GM19372 (cell line): ENCODE data around the gene TUBB4B.
"Not testable (repeated sequence)": the region's sequence is repeated elsewhere in the genome, so short reads cannot be mapped to it uniquely, and the experiment has no call there.

Experiments
- ATAC-seq: cut with Tn5 transposase; IDR thresholded peaks from one replicate; pipeline ENCODE4 v1.9.1; 2021; ENCODE audit warnings: mild to moderate bottlenecking, low read depth, moderate library complexity; ENCODE audit not compliant: unreplicated experiment

The TUBB4B gene

DNA sequence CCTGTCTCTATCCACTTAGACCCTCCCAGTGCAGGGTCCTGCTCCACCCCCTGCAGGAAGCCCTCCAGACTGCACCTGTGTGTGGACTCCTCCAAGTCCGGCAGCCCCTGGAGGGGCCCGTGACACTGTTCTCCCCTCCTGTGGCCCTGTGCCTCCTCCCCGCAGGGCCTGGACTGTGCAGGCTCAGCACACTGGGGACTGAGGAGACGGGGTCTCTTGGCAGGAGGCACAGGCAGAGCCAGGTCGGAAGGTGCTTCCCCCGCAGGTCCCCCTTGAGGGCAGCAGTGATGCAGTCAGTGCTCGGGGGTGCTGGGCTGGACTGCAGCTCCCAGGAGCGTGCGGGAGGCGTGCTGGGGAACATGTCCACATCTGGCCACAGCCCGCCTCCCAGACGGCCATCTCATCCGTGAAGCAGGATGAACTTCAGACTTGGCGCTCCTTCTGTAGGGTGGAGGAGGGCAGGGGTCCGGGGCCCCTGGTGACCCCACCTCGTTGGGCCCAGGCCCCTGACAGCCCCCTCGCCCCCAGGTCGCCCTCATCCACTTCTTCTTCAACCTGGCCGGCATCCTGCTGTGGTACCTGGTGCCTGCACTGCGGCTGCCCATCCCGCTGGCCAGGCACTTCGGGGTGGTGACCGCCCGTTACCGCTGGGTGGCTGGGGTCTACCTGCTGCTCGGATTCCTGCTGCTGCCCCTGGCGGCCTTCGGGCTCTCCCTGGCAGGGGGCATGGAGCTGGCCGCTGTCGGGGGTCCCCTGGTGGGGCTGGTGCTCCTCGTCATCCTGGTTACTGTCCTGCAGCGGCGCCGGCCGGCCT, 5.5 kb upstream of the TUBB4B start:
- ATAC-seq = no peak

DNA sequence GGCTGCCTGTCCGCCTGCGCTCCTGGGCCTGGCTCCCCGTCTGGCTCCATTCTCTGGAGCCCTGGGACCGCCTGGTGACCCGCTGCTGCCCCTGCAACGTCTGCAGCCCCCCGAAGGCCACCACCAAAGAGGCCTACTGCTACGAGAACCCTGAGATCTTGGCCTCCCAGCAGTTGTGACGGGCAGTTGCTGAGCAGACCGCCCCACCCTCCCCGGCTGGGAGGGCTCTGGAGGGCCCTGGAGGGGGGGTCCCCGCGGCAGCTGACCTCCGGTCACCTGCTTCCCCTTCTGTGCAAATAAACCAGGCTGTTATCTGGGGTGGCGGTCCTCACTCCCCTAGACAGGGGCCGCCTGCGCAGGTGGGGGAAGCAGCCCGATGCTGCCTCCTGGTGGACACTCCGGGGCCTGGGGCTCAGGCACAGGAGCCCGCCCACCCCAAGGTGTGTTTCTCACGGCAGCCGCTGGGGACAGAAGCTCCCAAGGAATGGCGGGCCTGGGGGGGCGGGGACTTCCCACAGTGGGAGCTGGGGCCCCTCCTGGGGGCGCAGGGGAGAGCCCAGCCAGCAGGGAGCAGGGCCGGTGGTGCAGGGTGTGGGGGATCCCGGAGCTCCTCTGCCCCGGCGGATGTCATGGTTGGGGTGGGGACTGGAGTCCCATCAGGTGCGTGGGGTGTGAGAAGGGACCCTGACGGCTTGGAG, 4.7 kb upstream of the TUBB4B start:
- ATAC-seq = no peak

DNA sequence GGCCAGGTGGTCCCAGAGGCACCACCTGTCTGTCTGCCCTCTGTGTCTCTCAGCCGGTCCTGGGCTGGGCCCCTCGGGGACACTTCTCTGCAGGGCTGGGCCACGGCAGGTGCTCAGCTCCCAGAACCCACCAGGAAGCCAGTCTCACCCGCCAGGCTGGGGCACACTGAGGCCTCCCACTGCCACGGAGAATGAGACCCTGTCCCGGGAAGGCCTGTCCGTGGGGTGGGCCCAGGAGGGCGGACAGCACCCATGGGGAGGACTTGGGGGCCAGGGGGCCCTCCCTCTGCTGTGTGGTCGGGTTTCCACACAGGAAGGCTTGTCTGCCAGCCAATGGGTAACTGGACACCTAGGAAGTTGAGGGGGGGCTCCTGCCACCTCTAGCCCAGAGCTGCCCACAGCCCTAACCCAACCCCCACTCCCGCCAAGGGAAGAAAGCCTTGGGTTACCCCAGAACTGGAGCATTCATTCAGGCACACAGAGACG, 4.1 kb upstream of the TUBB4B start:
- no peak for ATAC-seq

DNA sequence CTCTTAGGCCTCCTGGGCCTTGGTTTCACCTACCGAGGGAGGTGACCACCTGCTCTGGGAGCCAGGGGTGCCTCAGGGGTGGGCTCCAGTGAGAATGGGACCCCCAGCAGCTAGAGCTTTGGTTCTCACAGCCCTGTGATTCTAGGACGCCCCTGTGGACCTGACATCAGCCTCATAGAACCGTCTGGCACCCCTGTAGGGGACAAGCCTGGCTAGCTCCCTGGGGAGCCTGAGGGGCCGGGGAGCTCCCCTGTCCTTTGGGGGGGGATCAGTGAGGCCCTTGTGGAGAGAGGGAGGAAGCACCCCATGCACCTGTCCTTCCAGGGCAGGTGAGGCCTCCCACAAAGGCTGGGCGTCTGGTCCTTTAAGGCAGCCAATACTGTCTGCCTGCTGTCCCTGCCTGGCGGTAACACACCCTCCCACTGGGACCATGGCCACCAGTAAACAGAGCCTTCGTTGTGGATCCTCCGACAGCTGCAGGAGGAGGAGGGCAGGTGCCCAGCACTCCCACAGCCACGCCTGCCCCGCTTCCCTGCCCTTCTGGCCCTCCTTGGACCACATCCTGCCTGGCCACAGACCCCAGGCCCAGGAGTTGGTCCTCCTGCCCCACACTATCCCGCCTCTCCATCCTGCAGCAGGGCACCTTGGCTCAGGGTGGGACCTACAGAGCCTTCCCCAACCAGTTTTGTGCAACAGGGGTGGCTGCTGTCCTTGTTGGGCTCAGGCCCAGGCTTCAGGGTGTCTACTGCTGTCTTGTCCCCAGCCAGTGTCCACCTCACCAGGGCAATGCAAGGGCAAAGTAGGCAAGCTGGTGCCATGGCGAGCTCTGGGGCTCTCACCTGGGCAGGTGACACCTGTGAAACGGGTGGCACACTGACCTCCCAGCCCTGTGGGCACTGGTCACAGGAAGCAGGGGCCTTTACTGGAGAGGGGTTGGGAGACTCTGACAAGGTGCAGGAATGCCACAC, 3.0 kb upstream of the TUBB4B start:
- no peak for ATAC-seq

DNA sequence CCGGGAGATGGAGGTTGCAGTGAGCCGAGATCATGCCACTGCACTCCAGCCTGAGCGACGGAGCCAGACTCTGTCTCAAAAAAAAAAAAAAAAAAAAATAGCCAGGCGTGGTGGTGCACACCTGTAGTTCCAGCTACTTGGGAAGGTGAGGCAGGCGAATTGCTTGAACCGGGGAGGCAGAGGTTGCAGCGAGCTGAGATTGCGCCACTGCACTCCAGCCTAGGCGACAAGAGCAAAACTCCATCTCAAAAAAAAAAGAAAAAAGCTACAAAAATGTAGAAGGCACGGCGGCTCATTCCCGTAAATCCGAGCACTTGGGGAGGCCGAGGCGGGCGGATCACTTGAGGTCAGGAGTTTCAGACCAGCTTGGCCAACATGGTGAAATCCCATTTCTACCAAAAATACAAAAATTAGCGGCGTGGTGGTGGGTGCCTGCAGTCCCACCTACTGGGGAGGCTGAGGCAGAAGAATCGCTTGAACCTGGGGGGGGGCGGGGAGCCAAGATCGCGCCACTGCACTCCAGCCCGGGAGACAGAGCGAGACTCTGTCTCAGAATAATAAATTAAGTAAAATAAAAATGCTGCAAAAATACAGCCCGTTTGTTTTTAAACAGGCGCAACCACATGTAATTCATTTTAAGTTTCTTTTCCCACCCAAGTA, 1.4 kb upstream of the TUBB4B start:
- ATAC-seq = not testable (repeated sequence)

DNA sequence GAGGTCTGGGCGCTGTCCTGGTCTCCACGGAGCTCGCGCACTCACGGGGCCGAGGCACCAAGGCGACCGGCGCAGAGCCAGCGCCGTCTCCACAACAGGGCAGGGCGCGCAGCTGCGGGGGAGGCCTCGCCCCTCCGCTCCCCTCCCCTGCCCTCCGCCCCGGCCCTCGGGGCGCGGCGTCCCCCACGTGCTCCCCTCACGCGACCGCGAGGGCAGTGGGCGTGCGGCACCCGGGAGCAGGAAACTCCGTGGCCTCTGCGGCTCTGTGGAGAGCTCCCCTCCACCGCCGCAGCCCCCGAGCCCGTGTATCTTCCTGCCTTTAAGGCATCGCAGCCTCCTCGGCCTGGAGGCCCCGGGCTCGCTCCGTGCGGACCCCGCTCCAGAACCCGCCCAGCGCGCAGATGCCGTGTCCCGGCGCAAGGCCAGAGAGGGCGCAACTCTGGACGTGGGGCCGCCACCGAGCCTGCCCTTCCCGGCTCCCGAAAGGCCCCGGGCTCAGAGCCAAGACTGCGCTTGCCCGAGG, 708 bp upstream of the TUBB4B start:
- ATAC-seq = peak; percentile 13

DNA sequence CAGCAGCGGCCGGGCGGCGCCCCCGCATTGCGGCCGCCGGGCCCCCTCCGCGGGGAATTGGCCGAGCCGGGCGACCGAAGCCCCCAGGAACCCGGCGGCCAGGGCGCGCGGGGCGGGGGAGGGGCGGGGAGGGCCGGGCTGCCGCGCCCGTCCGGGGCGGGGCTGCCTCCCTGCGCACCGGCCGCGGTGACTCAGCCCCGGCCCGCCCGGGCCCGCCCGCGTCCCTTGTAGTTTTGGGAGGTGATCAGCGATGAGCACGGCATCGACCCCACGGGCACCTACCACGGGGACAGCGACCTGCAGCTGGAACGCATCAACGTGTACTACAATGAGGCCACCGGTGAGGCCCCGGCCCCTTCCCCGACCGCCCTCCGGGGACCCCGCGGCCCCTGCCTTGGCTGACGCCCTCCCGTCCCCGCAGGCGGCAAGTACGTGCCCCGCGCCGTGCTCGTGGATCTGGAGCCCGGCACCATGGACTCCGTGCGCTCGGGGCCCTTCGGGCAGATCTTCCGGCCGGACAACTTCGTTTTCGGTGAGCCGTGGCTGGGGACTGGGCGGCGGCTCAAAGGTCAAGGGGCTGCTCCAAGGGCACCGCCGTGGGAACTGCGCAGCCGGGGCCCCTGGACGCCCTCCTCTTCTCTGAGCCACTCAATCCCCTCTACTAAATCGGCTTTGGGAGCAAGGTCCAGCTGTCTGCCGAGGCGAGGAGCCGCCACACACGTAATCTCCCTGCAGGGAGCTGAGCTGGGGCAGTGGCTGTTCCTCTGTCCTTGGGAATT, 592 bp downstream of the TUBB4B start:
- no peak for ATAC-seq

DNA sequence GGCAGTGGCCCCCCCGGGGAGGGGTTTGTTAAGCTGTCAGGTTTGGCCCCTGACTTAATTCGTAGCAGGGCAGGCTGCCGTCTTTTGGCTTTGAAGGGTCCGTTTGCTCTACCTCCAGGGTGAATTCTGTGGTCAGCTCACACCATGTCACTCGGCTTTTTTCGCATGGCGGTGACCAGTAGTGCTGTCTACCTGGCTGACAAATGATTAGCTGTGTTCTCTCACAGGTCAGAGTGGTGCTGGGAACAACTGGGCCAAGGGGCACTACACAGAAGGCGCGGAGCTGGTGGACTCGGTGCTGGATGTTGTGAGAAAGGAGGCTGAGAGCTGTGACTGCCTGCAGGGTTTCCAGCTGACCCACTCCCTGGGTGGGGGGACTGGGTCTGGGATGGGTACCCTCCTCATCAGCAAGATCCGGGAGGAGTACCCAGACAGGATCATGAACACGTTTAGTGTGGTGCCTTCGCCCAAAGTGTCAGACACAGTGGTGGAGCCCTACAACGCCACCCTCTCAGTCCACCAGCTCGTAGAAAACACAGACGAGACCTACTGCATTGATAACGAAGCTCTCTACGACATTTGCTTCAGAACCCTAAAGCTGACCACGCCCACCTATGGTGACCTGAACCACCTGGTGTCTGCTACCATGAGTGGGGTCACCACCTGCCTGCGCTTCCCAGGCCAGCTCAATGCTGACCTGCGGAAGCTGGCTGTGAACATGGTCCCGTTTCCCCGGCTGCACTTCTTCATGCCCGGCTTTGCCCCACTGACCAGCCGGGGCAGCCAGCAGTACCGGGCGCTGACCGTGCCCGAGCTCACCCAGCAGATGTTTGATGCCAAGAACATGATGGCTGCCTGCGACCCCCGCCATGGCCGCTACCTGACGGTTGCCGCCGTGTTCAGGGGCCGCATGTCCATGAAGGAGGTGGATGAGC, 1.4 kb downstream of the TUBB4B start:
- ATAC-seq = no peak

DNA sequence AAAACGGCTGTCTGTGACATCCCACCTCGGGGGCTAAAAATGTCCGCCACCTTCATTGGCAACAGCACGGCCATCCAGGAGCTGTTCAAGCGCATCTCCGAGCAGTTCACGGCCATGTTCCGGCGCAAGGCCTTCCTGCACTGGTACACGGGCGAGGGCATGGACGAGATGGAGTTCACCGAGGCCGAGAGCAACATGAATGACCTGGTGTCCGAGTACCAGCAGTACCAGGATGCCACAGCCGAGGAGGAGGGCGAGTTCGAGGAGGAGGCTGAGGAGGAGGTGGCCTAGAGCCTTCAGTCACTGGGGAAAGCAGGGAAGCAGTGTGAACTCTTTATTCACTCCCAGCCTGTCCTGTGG, 2.2 kb downstream of the TUBB4B start:
- ATAC-seq = not testable (repeated sequence)

DNA sequence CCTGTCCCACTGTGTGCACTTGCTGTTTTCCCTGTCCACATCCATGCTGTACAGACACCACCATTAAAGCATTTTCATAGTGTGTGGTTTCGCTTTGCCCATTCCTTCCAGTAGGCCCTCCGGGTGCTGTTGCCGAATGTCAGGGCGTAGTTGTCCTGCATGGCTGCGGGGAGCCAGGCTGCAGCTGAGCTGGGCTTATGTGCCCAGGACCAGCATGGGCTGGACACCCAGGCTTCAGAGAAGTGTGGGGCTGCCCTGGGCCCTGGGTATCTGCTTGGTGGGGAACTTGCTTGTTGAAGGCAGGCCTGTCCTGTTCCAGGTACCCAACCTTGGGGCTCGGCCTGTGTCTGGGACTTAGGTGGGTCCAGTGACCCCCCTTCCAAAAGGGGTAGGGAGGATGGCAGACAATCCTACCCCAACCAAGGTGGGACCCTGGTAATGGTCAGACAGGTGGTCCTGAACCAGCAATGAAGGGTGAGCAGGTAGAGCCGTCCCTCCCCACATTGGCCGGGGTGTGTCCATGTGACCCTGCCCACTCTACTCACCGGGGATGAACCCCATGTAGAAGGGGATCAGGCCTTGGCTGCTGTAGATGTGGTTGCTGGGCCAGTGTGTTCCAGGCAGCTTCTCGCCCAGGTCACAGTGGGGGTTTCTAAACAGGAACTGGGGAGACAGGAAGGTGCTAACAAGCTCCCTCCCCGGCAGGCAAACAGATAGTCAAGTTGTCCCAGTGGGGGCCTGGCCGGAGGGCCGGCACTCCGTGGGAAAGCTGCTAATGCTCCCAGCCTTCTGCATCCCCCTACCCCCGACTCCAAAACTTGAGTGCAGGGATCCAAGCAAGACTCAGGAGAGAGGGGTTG, 2.8 kb downstream of the TUBB4B start:
- no peak for ATAC-seq

DNA sequence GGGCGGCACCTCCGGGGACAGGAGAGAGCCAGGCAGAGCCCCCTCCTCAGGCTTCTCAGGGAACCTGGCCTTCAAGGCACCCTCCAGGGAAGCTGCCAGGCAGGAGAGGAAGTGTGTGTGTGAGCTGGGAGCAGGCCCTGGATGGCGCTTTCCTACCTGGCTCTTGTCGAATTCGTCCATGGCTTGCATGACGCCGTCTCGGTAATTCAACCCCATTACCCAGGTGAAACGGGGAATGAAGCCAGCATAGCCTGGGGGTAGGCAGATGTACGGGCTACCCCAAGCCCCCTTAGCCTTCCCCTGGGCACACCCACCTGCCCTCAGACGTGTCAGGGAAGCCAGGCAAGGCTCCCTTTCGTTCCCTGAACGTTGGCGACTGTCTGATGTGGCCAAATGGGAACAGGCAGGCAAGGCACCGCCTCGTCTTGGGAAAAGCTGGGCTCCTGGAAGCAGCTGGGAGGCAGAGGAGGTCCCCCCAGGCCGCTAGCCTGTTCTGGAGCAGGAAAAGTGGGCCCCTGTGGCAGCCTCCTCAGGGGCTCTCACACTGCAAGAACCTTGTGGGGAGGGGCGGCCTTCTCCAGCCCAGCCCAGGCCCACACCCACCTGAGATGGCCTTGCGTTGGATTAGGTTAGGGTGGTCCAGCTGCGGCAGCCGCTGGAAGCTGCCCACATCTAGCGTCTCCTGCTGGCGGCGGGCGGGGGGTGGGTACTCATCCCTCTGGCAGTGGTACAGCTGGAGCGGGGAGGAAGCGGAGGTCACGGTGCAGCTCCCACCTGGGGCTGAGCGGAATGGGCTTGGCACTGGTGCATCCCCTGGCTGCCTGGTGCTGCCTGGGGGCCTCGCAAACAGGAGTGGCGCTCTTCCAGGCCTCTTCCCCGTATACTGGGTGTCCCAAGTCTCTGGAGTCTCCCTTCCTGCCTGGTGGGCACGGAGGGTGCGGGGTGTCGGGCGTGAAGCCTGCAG, 3.7 kb downstream of the TUBB4B start:
- ATAC-seq = no peak

DNA sequence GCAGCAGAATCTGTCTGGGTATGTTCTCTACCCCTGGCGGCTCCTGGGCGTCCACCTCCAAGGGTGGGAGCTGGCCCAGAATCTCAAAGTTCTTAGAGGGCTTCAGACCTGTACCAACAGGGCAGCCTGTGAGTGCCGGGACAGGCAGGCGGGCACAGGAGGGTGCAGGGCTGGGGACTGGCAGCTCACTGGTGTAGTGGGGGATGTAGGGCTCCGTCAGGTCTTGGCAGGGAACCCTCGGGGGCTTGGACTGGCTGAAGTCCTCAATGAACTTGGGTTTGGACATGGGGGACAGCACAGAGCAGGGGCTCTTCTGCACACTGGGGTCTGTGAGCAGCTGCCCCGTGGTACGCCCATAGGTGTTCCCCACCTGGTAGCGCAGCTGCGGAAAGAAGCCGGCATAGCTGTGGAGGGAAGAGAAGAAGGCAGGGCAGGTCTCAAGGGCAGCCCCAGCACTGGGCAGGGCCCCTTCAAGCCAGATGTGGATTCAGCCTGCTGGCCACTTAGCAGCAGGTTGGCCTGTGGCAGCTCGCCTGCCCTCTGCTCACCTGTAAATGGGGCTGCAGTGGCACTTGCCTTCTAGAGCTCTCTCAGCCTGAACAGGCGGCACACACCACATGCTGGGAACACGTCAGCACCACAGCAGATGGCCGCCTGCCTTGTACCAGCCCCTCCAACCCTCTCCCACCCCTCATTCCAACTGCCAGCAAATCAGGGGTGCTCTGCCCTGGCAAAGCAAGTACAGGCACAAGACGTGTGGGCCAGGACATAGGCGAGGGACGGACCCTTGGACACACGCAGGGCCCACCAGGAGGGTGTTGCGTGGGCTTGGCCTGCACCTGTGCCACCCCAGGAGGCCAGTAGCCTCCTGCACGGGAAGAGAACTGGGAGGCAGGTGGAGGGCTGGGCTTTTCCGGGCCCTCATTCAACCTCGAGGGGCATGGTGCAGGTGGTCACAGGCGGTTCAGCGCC, 4.6 kb downstream of the TUBB4B start:
- no peak for ATAC-seq

DNA sequence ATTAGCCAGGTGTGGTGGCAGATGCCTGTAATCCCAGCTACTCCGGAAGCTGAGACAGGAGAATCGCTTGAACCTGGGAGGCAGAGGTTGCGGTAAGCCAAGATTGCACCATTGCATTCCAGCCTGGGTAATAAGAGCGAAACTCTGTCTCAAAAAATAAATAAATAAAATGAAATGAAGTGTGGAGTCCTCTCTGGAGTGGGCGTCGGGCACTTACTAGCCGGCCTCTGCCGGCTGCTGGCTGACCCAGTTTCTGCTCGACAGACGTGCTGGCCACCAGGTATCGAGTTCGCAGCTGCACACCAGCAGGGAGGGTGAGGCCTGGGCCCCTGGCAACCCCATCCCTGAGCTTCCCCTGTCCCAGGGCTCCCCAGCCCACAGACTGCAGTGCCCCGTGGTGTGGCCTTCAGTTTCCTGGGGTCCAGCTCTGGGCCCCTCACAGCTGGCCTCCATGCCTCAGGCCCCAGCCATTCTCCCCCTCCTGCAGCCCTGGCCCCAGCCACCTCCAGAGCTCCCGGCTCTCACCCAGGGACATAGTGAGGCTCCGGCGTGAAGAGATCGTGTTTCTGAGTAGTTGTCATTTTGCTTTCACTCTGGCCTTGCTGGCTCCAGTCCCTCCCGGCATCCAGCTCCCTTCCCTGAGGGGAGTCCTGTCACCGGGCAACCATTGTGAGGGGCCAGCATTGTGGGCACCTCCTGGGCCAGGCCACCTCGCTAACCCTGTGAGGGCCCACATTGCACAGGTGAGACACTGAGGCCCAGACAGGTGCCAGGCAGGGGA, 6.2 kb downstream of the TUBB4B start:
- no peak for ATAC-seq

DNA sequence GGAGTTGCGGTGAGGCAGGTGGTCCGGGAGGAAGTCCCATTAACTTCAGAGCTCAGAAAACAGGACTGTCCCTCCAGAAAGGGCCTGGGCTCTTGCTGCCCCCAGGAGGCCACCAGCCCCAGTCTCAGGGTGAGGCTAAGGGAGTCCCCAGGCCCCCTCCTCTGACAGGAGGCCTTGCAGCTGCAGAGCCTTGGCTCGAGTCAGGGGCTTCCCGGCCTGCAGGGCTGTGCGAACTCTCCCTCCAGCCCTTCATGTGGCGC, 6.8 kb downstream of the TUBB4B start:
- ATAC-seq = no peak
